A673 (cell line): ENCODE measurements around the gene KCNJ5. TPM values are rescaled to one million over a fixed set of nuclear protein-coding genes. Genes with fewer than 3 reads are reported as not detected.

Source experiments
- BruUV-seq: library from RNA; stranded (reverse); fragments of 400-500 nt; replicated peaks from 2 replicates; lab custom pipeline; 2021; lab: Mats Ljungman, UMichigan
- CTCF ChIA-PET: fragments of 300-600 bp; sonication (Branson Sonifier 250); formaldehyde crosslinking; loops from one replicate; lab custom pipeline; 2022; ENCODE audit warnings: antibody characterized with exemption; lab: Charles Lee
- POLR2A ChIA-PET: fragments of 300-600 bp; sonication (Branson Sonifier 250); formaldehyde crosslinking; loops from one replicate; lab custom pipeline; 2022; ENCODE audit warnings: antibody characterized with exemption; ENCODE audit not compliant: low non-redundant PET; lab: Charles Lee
- DNase-seq: peaks from one replicate; pipeline ENCODE4 v3.0.0-alpha.2; 2015; ENCODE audit warnings: low spot score
- H3K27ac ChIP-seq: fragments of 200-600 bp; sonication (generic); 2 replicates; pipeline ENCODE4 v1.5.1; 2016; ENCODE audit warnings: mixed run types, low read depth, mild to moderate bottlenecking, mixed read lengths, antibody characterized with exemption, low read length; ENCODE audit not compliant: poor library complexity, severe bottlenecking
- H3K27me3 ChIP-seq: fragments of 200-600 bp; sonication (generic); replicated peaks from 2 replicates; pipeline ENCODE4 v1.6.1; 2017; ENCODE audit warnings: mixed run types, low read depth, mild to moderate bottlenecking, mixed read lengths, antibody characterized with exemption, low read length; ENCODE audit not compliant: insufficient read depth, poor library complexity
- H3K36me3 ChIP-seq: fragments of 200-600 bp; sonication (generic); 2 replicates; pipeline ENCODE4 v1.6.1; 2016; ENCODE audit warnings: mixed run types, mild to moderate bottlenecking, mixed read lengths, antibody characterized with exemption, low read length; ENCODE audit not compliant: insufficient read depth, poor library complexity, severe bottlenecking
- H3K4me1 ChIP-seq: fragments of 200-600 bp; sonication (generic); 2 replicates; pipeline ENCODE4 v1.6.1; 2017; ENCODE audit warnings: mixed run types, mild to moderate bottlenecking, mixed read lengths, antibody characterized with exemption, low read length; ENCODE audit not compliant: insufficient read depth, poor library complexity, severe bottlenecking
- H3K4me3 ChIP-seq: fragments of 200-600 bp; sonication (generic); 2 replicates; pipeline ENCODE4 v1.5.1; 2016; ENCODE audit warnings: low read depth, mixed run types, mild to moderate bottlenecking, mixed read lengths, low read length; ENCODE audit not compliant: poor library complexity, severe bottlenecking
- H3K9me3 ChIP-seq: fragments of 200-600 bp; sonication (generic); 2 replicates; pipeline ENCODE4 v1.6.1; 2016; ENCODE audit warnings: mixed run types, low read depth, mild to moderate bottlenecking, mixed read lengths, antibody characterized with exemption, low read length; ENCODE audit not compliant: poor library complexity, severe bottlenecking
- CTCF ChIP-seq: fragments of 300-800, 200-600 bp; sonication (generic); conservative IDR thresholded peaks from 2 replicates; pipeline ENCODE4 v1.5.1; 2017; ENCODE audit warnings: low read depth, mild to moderate bottlenecking, antibody characterized with exemption, low read length, moderate library complexity, mixed read lengths
- EZH2 ChIP-seq: fragments of 200-600 bp; sonication (generic); IDR thresholded peaks from 2 replicates; pipeline ENCODE4 v1.6.1; 2017; ENCODE audit warnings: borderline replicate concordance, low read depth, mild to moderate bottlenecking, mixed read lengths, antibody characterized with exemption, low read length; ENCODE audit not compliant: poor library complexity, severe bottlenecking
- intact Hi-C: fragments of 100-400 bp; cut with micrococcal nuclease; formaldehyde crosslinking; loops from one replicate; pipeline ENCODE4 v1.10.0; 2022; ENCODE audit not compliant: unreplicated experiment
- total RNA-seq: library from RNA; stranded (reverse); gene quantifications from 2 replicates; pipeline ENCODE4 v1.2.3, GENCODE V29; 2021

KCNJ5 gene
- total RNA-seq, 1 experiment from 2014 or later = not detected

- peak; percentile 14 for DNase-seq
- intact Hi-C loops = no loop called here
- ChIA-PET CTCF (no interaction called here), POLR2A (no interaction called here)
- Histone ChIP-seq H3K4me3 (no peak overlapping the region), H3K9me3 (no peaks in the 10 kb centered on the region), H3K4me1 (no peaks in the 10 kb centered on the region), H3K36me3 (no peaks in the 10 kb centered on the region), H3K27ac (no peak overlapping the region), H3K27me3 (no peaks in the 10 kb centered on the region)
- TF ChIP-seq EZH2 (no peak), CTCF (no peak)
- no TSS peak for BruUV-seq
Observed at GRCh38 chr11:128896356-128896755, 5.2 kb downstream of the KCNJ5 start.

GRCh38 chr11:128897826-128898225 lies 6.7 kb downstream of the KCNJ5 start:
- no peak overlapping the region for H3K4me3 ChIP-seq
- no TSS peak for BruUV-seq
- intact Hi-C loops = no loop called here
- no peaks in the 10 kb centered on the region for H3K36me3 ChIP-seq
- no peak overlapping the region for H3K27ac ChIP-seq
- ChIA-PET CTCF (no interaction called here), POLR2A (no interaction called here)
- no peaks in the 10 kb centered on the region for H3K4me1 ChIP-seq
- H3K27me3 ChIP-seq = no peaks in the 10 kb centered on the region
- no peaks in the 10 kb centered on the region for H3K9me3 ChIP-seq
- TF ChIP-seq CTCF = no peak
- DNase-seq = no peak

GRCh38 chr11:128898580-128899344 lies 7.6 kb downstream of the KCNJ5 start:
- intact Hi-C loops = no loop called here

More at GRCh38 chr11:128898580-128899344, 7.6 kb downstream of the KCNJ5 start:
- CTCF ChIA-PET = no interaction called here
- H3K9me3 ChIP-seq = no peaks in the 10 kb centered on the region
- no TSS peak for BruUV-seq
- H3K4me3 ChIP-seq = no peak overlapping the region
- DNase-seq = no peak
- H3K36me3 ChIP-seq = no peaks in the 10 kb centered on the region
- no peak overlapping the region for H3K27ac ChIP-seq
- TF ChIP-seq CTCF (no peak), EZH2 (no peak)
- H3K27me3 ChIP-seq = no peaks in the 10 kb centered on the region
- H3K4me1 ChIP-seq = no peaks in the 10 kb centered on the region
- POLR2A ChIA-PET = no interaction called here
